GM19467 (cell line): ENCODE results near the gene RPF1.

ENCODE experiments used
- ATAC-seq: cut with Tn5 transposase; IDR thresholded peaks from one replicate; pipeline ENCODE4 v1.9.1; 2021; ENCODE audit warnings: mild to moderate bottlenecking, moderate library complexity; ENCODE audit not compliant: unreplicated experiment

Gene RPF1

GRCh38 chr1:84541679-84542078, 62.6 kb downstream of the RPF1 start:
- no peak for ATAC-seq
